ENCODE measurements around the gene NEDD1. TPM values are rescaled to one million over a fixed set of nuclear protein-coding genes. Genes with fewer than 3 reads are reported as not detected.

Gene NEDD1
- total and polyA plus RNA-seq, 7 donors, result 7.4 to 27.4 (median 13.5) TPM

DNA sequence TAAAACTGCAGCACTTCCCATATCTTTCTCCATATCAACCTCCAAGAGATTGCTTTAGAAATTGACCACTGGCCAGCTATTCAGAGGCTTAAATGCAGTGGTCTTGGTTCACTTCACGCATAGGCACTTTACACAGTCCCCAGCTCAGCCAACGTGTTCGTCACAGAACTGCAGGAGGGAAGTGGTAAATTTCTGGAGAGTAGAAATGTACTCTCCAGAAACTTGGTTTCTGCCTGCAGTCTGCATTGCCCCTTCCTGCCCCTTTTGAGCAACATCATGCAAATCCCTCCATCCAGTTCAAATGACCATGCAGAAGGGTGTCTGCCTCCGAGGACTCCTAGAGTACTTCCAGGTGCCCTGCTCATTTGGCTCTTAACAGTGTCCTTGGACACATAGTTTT lies 42.7 kb upstream of the NEDD1 start:
- 56 to 67% (median 66%) methylated on average over 4 of the region's 4 CpGs for WGBS, 3 donors
- ATAC-seq, result no peak

DNA sequence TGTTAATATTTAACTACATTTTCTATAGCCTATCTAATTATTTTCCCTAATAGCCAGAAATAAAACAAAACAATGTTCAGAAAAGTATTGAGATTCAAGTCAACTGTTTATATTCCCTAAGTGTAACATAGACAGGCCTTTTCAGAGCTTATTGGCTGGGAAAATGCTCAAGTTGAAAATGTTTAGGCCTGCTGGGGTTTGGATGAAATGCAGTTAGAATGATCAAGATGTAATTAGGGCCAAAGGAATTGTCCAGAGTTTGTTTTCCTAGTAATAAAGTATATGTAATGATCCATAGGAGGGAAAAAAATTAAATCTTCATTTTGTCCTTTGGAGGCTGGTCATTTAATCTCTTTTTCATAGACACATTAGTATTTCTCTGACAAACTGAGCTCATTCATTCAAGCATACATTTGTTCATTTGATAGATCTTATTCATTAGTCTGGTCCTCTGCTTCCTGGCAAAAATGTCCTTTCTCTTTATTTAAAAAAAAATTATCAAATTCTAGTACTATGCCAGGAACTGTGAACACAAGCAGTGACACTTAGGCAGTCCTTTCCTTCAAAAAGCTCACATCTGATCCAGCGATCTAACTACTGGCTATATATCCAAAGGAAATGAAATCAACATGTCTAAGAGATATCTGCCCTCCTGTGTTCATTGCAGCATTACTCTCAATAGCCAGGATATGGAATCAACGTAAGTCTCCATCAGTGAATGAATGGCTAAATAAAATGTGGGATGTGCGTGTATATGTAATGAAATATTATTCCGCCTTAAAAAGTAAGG lies 40.1 kb upstream of the NEDD1 start:
- Histone ChIP-seq H3K4me3 (no peak overlapping the region), H3K27me3 (ENCODE audit: insufficient read depth in 3 of 3, low read length in 2 of 3) (peaks cover 0 to 2% (median 0%) of the 10 kb centered on the region in 3 donors), H3K9me3 (no peaks in the 10 kb centered on the region), H3K4me1 (no peaks in the 10 kb centered on the region), H3K36me3 (ENCODE audit: insufficient read depth in 1 of 2, low read depth in 1 of 2) (no peaks in the 10 kb centered on the region), H3K27ac (no peak overlapping the region)
- intact Hi-C loops (cut with DNase I), result no loop called here
- WGBS, 3 donors, result 76 to 94% (median 89%) methylated on average over 4 of the region's 4 CpGs
- DNase-seq (no peak), ATAC-seq (no peak)
- TF ChIP-seq, protein P1, sequence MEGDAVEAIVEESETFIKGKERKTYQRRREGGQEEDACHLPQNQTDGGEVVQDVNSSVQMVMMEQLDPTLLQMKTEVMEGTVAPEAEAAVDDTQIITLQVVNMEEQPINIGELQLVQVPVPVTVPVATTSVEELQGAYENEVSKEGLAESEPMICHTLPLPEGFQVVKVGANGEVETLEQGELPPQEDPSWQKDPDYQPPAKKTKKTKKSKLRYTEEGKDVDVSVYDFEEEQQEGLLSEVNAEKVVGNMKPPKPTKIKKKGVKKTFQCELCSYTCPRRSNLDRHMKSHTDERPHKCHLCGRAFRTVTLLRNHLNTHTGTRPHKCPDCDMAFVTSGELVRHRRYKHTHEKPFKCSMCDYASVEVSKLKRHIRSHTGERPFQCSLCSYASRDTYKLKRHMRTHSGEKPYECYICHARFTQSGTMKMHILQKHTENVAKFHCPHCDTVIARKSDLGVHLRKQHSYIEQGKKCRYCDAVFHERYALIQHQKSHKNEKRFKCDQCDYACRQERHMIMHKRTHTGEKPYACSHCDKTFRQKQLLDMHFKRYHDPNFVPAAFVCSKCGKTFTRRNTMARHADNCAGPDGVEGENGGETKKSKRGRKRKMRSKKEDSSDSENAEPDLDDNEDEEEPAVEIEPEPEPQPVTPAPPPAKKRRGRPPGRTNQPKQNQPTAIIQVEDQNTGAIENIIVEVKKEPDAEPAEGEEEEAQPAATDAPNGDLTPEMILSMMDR (IDR thresholded peaks at IDR 0.05), result no peak

More for the DNA sequence above, 42.7 kb upstream of the NEDD1 start:
- H3K36me3 ChIP-seq (ENCODE audit: insufficient read depth in 1 of 2, low read depth in 1 of 2), result no peaks in the 10 kb centered on the region
- TF ChIP-seq, protein P1 (IDR thresholded peaks at IDR 0.05), result no peak
- peaks cover 0 to 2% (median 0%) of the 10 kb centered on the region in 3 donors for H3K27me3 ChIP-seq (ENCODE audit: insufficient read depth in 3 of 3, low read length in 2 of 3)
- no peaks in the 10 kb centered on the region for H3K9me3 ChIP-seq
- no peak for DNase-seq
- H3K4me1 ChIP-seq, result no peaks in the 10 kb centered on the region
- H3K27ac ChIP-seq, result no peak overlapping the region
- H3K4me3 ChIP-seq, result no peak overlapping the region
- intact Hi-C loops (cut with DNase I), result no loop called here

DNA sequence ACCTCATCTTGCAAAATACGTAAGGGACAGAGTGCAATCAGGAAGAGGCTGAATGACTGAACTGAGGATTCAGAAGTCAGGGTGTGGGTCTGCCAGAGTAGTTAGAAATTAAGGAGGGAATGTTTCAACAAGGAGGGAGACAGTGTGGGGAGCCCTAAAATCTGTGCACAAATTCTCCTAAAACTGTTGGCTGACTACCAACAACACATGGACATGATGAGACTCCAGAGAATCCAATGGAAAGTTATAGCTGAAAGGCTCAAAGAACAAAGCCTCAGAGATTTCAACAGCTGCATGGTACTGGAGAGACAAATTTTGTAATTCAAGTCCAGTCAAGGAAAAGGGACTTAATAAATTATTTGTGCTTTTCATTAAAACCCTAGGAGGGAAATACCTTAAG lies 36.1 kb upstream of the NEDD1 start:
- intact Hi-C loops (cut with DNase I), result no loop called here

DNA sequence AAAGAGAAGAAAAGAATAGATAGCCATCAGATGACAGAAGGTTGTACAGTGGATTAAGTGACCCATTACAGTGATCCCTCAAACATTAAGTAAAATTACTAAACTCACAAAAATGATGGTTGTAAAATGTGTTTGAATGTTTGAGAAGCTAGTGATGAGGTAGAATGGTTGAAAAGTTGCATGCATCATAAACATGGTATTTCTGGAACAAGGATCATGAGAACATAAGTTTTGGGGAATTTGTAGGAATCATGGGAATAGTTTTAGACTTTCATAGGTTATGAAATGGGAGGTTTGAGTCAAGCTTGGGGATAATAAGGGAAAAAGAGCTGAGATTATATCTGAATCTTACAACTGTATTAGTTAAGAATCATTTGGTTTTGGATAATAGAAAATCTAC lies 34.1 kb upstream of the NEDD1 start:
- Histone ChIP-seq H3K27me3 (ENCODE audit: insufficient read depth in 3 of 3, low read length in 2 of 3) (peaks cover 0 to 2% (median 0%) of the 10 kb centered on the region in 3 donors), H3K4me3 (no peak overlapping the region), H3K9me3 (no peaks in the 10 kb centered on the region), H3K27ac (no peak overlapping the region), H3K4me1 (no peaks in the 10 kb centered on the region), H3K36me3 (ENCODE audit: insufficient read depth in 1 of 2, low read depth in 1 of 2) (no peaks in the 10 kb centered on the region)
- no peak for ATAC-seq
- intact Hi-C loops (cut with DNase I), result no loop called here
- no peak for DNase-seq
- TF ChIP-seq, protein P1 (IDR thresholded peaks at IDR 0.05), result no peak

More for the DNA sequence above, 36.1 kb upstream of the NEDD1 start:
- ATAC-seq (no peak), DNase-seq (no peak)
- H3K9me3 ChIP-seq, result no peaks in the 10 kb centered on the region
- H3K36me3 ChIP-seq (ENCODE audit: insufficient read depth in 1 of 2, low read depth in 1 of 2), result no peaks in the 10 kb centered on the region
- no peaks in the 10 kb centered on the region for H3K4me1 ChIP-seq
- no peak overlapping the region for H3K27ac ChIP-seq
- WGBS, 3 donors, result 42 to 49% (median 48%) methylated on average over 1 of the region's 1 CpG
- H3K27me3 ChIP-seq (ENCODE audit: insufficient read depth in 3 of 3, low read length in 2 of 3), result peaks cover 0 to 2% (median 0%) of the 10 kb centered on the region in 3 donors
- no peak overlapping the region for H3K4me3 ChIP-seq
- TF ChIP-seq, protein P1 (IDR thresholded peaks at IDR 0.05), result no peak
